ENCODE data around the gene IL1A. TPM values are rescaled to one million over a fixed set of nuclear protein-coding genes. Genes with fewer than 3 reads are reported as not detected.
A peak's percentile ranks its signal among the peaks of the same experiment; 100 is the strongest.

IL1A gene
- total RNA-seq, 1 donor from 2014 or later = 2.4 TPM

DNA sequence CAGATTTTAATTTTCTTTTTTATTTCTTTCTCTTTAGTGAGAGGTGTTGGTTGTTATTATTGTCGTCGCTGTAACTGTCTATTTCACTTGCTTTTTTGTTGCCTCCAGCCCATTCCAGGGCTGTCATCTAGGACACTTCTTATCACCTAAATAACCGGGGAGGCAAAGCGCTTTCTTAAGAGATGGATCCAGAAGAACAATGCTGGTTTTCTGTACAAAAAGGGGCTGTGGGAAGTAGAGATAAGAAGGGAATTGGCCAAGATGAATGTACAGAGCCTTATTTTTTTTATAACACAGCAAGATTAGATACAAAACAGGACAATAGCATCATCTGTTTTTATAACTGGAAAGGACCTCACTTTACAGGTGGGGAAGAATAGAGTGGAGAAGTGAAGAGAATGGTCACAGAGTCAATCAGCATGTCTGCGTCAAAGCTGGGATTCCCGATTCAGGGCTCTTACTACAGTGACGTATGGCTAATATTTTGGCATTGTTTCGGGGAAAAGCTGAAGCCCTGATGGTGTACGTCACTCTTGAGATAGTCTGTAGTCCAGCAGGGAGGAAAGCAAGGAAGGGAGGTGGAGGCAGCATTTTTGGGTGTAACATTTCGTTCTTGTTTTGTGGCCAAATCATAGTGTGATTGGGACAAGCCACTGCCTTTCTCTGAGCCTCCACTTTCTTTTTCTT lies 29.1 kb upstream of the IL1A start:
- TF ChIP-seq, protein P1, sequence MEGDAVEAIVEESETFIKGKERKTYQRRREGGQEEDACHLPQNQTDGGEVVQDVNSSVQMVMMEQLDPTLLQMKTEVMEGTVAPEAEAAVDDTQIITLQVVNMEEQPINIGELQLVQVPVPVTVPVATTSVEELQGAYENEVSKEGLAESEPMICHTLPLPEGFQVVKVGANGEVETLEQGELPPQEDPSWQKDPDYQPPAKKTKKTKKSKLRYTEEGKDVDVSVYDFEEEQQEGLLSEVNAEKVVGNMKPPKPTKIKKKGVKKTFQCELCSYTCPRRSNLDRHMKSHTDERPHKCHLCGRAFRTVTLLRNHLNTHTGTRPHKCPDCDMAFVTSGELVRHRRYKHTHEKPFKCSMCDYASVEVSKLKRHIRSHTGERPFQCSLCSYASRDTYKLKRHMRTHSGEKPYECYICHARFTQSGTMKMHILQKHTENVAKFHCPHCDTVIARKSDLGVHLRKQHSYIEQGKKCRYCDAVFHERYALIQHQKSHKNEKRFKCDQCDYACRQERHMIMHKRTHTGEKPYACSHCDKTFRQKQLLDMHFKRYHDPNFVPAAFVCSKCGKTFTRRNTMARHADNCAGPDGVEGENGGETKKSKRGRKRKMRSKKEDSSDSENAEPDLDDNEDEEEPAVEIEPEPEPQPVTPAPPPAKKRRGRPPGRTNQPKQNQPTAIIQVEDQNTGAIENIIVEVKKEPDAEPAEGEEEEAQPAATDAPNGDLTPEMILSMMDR (IDR thresholded peaks at IDR 0.05; ENCODE audit: insufficient read depth, low read length, poor library complexity, severe bottlenecking) = no peak
- H3K27me3 ChIP-seq (ENCODE audit: control insufficient read depth, insufficient read depth, low read length) = no peaks in the 10 kb centered on the region
- no peaks in the 10 kb centered on the region for H3K36me3 ChIP-seq (ENCODE audit: control insufficient read depth, insufficient read depth, low read length)
- DNase-seq (ENCODE audit: low read depth) = no peak
- H3K4me3 ChIP-seq (ENCODE audit: low read depth, low read length) = no peak overlapping the region

DNA sequence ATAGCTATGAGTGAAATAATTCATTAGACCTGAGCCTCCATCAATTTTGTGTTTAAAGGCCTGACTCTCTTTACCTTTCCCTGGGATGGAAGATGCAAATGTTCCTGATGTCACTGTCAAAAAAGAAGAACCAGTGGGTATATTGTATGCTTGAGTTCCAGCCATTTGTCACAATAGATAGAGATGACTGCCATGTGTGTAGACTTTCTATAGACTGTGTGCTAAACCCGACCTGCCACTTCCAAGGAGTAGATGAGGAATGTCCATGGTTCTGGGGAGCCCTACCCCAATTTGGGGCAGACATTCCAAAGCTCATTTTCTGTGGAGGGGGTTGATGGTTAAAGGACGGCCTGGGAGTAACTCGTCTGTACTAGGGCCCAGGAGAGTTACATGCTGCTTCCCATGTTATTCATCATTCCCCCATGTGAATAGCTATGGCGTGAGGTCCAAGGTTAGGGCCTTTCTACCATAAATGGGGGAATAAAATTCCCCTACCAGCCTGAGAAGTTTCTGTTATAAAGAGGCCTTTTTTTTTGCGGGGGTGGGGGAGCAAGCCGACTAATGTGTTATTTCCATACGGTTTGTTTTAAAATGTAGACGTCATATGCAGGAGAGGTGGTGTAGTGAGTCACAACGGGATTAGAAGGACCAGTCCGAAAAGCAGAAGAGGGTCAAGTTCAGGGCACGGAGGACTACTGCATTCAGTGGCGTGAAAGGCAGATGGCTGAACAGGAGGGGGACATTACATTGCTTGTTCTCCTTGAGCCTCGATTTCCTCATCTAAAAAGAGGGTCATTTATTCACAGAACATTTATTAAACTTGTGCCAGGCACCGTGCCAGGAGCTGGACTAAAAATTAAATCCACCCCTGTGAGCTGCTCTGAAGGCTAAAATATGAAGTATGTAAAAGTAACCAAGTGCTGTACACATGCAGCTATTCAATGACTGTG lies 28.3 kb upstream of the IL1A start:
- TF ChIP-seq, protein P1 (IDR thresholded peaks at IDR 0.05; ENCODE audit: insufficient read depth, low read length, poor library complexity, severe bottlenecking) = no peak
- Histone ChIP-seq H3K4me3 (ENCODE audit: low read depth, low read length) (no peak overlapping the region), H3K27me3 (ENCODE audit: control insufficient read depth, insufficient read depth, low read length) (no peaks in the 10 kb centered on the region), H3K36me3 (ENCODE audit: control insufficient read depth, insufficient read depth, low read length) (no peaks in the 10 kb centered on the region)
- DNase-seq (ENCODE audit: low read depth) = no peak

DNA sequence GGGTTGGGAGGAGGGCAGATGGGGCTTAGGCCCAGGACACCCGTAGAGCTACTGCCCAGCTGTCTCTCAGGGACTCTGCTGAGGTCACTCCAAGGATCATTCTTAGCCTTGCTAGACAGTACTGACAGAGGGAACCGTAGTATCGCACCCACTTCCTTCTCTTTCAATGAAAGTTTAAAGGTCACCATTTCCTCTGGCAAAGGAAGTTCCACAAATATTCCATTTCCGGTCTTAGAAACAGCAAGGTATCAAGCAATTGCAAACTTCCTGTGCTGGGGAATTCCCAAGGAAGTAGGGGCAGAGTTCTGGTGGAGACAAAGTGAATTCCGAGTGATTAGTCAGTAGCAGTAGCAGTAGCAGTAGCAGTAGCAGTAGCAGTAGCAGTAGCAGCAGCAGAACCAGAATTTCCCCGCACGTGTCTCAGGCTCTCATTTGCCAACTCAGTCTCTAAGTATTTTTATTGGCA lies 27.6 kb upstream of the IL1A start:
- Histone ChIP-seq H3K27me3 (ENCODE audit: control insufficient read depth, insufficient read depth, low read length) (no peaks in the 10 kb centered on the region), H3K36me3 (ENCODE audit: control insufficient read depth, insufficient read depth, low read length) (no peaks in the 10 kb centered on the region), H3K4me3 (ENCODE audit: low read depth, low read length) (no peak overlapping the region)
- TF ChIP-seq, protein P1 (IDR thresholded peaks at IDR 0.05; ENCODE audit: insufficient read depth, low read length, poor library complexity, severe bottlenecking) = no peak
- DNase-seq (ENCODE audit: low read depth) = peak; percentile 69

DNA sequence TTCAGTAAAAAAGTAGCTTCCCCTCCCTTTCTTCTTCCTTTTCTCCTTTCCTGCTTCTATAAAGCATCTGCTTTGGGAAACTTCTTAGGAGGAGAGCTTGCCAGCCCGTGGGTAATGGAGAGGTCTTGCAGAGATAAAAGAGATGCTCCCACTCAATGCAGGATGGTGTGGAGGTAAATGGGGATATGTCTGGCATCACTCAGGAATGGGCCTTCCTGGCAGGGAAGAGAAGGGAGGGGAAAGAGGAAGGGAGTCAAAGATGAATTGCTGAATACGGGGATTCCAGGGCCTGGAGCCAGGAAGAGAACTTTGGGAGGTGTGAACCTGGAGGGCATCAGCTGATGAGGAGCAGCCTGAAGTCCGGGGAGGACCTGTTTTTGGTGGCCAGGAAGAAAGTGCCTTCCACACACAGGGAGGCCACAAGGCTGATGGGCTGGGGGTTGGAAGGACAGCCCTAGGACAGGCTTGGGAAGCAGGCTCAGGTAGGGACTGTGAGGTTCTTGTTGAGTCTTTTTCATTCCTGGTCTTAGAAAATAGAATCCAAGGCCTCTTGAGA lies 27.1 kb upstream of the IL1A start:
- DNase-seq (ENCODE audit: low read depth) = no peak
- Histone ChIP-seq H3K27me3 (ENCODE audit: control insufficient read depth, insufficient read depth, low read length) (no peaks in the 10 kb centered on the region), H3K4me3 (ENCODE audit: low read depth, low read length) (no peak overlapping the region), H3K36me3 (ENCODE audit: control insufficient read depth, insufficient read depth, low read length) (no peaks in the 10 kb centered on the region)
- TF ChIP-seq, protein P1 (IDR thresholded peaks at IDR 0.05; ENCODE audit: insufficient read depth, low read length, poor library complexity, severe bottlenecking) = no peak

DNA sequence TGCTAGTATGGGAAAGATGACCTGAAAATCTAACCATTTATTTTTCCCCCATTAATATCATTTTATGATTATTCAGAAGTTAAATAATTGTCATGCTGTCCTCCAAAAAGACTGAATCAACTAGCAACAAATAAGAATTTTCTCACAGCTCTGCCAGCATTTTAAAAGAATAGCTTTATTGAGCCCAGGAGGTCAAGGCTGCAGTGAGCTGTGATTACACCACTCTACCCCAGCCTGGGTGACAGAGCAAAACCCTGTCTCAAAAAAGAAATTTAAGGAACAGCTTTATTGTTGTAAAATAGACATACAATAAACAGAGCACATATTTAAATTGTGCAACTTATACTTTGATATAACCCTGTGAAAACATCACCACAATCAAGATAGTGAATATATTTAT lies 24.8 kb upstream of the IL1A start:
- DNase-seq (ENCODE audit: low read depth) = no peak
- no peak overlapping the region for H3K4me3 ChIP-seq (ENCODE audit: low read depth, low read length)
- TF ChIP-seq, protein P1 (IDR thresholded peaks at IDR 0.05; ENCODE audit: insufficient read depth, low read length, poor library complexity, severe bottlenecking) = no peak

More for the DNA sequence above, 24.8 kb upstream of the IL1A start:
- H3K27me3 ChIP-seq (ENCODE audit: control insufficient read depth, insufficient read depth, low read length) = no peaks in the 10 kb centered on the region
- H3K36me3 ChIP-seq (ENCODE audit: control insufficient read depth, insufficient read depth, low read length) = no peaks in the 10 kb centered on the region

Measured in kidney epithelial cell (primary cell).